NCI-H510A (cell line): Measurements from ENCODE around the gene CDC25C.
A peak's percentile ranks its signal among the peaks of the same experiment; 100 is the strongest.
"Not testable (repeated sequence)": the region's sequence is repeated elsewhere in the genome, so short reads cannot be mapped to it uniquely, and the experiment has no call there.

Experiments used
- DNase-seq: peaks from one replicate; lab custom pipeline; 2025; lab: John Stamatoyannopoulos, UW

The CDC25C gene

DNA sequence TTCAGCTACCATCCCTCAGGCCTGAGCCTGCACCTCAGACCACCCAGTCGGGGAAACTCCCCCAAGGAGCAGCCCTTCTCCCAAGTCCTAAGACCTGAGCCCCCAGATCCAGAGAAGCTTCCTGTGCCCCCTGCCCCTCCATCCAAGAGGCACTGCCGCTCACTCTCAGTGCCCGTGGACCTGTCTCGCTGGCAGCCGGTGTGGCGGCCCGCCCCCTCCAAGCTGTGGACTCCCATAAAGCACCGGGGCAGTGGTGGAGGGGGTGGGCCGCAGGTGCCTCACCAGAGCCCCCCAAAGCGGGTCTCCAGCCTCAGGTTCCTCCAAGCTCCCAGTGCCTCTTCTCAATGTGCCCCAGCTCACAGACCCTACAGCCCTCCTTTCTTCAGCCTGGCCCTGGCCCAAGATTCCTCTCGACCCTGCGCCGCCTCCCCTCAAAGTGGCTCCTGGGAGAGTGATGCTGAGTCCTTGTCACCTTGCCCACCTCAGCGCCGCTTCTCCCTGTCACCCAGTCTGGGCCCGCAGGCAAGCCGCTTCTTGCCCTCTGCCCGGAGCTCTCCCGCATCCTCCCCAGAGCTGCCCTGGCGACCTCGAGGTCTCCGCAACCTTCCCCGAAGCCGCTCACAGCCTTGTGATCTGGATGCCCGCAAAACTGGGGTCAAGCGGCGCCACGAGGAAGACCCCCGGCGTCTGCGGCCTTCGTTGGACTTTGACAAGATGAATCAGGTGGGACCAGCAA is 13.5 kb upstream of the CDC25C start:
- DNase-seq, result no peak

- DNase-seq, result no peak
Observed at GRCh38 chr5:138340008-138340407, 8.4 kb upstream of the CDC25C start.

DNA sequence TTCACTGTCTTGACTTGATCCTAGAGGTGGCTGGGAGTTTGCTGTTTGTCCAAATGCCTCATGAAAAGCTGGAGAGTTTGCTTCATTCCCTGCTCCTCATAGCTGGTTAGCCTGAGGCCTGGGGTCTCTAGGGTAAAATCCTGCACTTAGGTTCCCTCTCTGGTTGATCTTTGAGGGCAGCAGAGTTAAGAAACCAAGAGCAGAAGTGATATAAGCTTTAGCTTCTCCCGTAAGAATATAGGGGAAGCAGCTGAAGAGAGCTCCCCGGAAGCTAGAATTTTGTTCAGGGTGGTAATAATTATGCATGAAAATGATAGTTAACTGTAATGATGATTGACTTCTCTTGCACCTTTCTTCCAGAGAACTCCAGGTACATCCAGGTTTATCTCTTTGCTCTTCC is 7.9 kb upstream of the CDC25C start:
- no peak for DNase-seq

GRCh38 chr5:138339091-138339456 is 7.5 kb upstream of the CDC25C start:
- no peak for DNase-seq

GRCh38 chr5:138338411-138339090 is 6.9 kb upstream of the CDC25C start:
- no peak for DNase-seq

DNA sequence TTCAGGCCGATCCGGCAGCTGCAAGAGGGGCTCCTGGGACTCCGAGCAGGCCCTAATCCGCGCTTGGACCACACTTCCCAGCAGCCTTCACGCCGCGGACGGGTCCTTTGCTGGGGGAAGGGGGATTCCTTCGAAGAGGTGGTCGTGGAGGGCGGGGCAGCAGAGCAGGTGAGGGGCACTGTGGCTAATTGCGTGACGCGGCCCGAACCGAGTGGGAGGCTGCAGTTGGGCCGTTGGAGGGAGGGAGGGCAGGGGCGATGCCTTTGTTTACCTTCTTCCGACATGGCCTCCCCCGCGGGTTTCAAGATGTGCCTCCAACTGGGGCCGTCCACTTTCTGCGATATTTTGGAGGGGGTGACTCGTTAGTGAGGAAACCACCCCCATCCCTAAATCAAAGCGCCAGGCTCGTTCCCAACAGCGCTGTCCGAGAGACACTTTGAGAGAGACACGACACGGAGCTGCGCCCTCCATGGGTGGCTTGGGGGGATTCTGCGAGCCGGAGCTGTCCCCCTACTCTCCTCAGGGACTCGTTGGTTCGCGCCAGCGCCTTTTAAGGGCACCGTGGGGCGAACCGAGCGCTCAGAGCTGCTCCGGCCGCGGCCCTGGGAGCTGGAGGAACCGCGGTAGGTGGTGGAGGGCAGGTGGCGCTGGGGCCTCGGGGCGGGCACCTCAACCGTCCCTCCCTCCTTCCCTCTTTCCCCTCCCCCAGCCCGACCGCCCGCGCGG is 6.2 kb upstream of the CDC25C start, which contains the start of gene FAM53C:
FAM53C (plus strand) TSS at position 582 of the 726 bp plus-strand sequence. CDS start 3,070 bp downstream, outside the sequence.
- peak; percentile 73 for DNase-seq

- DNase-seq, result peak; percentile 60
Observed at GRCh38 chr5:138336952-138337684, 5.5 kb upstream of the CDC25C start.

DNA sequence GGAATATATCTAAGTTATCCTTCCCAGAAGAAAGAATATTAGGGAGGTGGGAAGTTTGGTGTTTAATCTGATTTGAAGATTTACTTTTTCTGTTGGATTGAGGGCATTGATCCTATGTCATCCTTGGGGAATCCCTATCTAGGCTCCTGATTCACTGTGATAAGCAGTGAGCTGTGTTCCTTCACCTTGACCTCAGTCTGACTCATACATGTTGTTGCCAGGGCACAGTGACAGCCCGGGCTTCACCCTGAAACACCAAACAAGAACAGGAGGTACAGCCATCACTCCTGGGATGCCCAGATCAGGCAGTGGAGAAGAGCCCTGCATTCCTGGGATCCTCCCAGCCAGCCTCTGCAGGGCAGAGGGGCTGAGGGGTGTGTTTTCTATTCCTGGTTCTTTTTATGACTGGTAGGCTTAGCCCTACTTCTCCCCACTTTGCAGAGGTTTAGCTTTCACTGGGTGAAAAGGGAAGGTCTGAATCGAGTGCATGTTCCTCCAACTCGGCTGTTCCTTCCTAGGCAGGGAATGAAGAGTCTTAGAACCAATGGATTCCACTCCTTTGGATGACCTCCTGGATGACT is 3.4 kb upstream of the CDC25C start:
- no peak for DNase-seq

DNA sequence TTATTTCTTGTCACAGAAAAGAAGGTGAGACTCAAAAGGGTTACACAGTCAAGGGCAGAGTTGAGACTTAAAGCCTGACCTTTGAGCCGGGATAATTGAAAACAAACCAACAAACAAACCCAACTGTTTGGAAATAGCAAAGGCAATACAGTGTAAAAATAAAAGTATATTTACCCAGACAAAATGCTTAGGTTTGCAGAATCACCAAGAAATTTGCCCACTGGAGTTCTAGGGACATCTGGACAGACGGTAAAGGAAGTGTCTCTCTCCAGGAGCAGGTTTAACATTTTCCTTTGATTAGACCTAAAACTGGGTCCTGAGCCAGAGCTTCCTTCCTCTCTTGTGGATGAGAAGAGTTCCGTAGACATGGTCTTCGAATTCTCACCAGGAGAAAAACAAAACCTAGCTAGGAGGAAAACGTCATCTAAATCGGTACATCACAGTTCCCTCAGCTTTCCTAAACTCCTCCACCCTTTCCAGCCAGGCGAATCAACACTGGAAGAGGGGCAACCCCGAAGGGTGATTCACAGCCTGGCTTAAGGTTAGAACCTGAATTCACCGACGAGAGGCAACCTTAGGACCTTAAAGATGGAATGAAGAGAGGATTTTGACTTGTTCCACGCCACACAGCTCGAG is 673 bp downstream of the CDC25C start:
- DNase-seq, result no peak

DNA sequence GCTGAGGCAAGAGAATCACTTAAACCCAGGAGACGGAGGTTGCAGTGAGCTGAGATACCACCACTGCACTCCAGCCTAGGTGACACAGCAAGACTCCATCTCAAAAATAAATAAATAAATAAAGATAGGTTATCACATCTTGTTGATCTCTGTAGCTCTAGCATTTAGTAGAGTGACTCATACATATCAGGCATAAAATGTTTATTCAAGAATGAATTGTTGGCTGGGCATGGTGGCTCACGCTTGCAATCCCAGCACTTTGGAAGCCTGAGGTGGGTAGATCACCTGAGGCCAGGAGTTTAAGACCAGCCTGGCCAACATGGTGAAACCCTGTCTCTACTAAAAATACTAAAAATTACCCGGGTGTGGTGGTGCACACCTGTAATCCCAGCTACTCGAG is 13.4 kb downstream of the CDC25C start:
- DNase-seq, result not testable (repeated sequence)

DNA sequence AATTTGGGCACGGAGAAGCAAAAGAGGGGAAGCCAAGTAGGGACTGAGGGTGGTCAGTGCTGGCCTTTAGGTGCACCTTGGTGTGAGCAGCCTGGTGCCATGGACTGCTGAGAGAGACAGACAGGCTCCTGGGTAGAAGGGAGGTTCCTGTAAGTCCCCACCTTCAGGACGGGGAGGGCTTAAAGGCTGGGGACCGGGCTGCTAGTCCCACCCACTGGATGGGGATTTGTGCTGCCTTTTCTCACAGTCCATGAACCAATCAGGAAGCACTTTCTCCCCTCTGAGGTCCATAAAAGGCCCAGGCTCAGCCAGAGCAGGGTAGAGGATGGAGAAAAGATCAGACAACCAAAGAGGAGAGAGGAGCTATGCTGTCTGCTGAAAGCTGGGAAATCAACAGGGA is 15.2 kb downstream of the CDC25C start:
- DNase-seq, result no peak

GRCh38 chr5:138315751-138316278 is 15.8 kb downstream of the CDC25C start:
- no peak for DNase-seq

DNA sequence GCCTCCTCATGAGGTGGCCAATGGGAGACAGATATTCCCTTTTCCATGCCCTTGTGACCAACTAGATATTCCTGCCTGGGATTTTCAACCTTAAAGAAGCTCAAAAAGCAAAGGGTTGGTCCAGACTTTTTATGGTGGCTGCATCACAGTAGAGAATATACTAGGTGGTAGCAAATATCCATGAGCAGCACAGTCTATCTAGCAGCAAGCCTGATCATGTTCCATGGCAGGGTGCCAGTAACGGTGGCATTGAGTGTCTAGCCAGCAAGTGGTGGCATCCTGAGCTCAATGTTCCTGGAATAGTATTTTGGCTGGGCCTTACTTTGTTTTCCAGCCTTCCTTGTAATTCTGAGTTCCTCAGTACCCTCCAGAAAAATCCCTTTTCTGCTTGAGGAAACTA is 25.8 kb downstream of the CDC25C start:
- DNase-seq, result peak; percentile 10

GRCh38 chr5:138303372-138303771 is 28.2 kb downstream of the CDC25C start:
- DNase-seq, result no peak

DNA sequence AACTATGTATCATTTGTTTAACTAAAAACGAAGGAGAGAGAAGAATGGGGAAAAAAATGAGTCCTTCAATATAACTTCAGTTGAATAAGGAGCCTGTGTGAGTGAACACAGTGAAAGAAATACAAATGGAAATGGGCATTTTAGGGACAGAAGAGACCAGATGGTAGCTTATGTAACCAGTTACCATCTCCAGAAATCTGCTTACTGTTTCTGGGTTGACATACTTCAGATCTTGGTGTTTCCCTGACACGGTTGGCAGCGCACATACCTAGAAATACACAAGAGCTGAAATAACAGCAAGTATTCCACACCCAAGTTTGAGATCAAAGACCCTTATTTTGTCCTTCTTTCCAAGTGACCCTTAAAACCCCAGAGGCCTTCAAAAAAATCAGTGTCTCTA is 42.3 kb downstream of the CDC25C start:
- no peak for DNase-seq

GRCh38 chr5:138287246-138287645 is 44.4 kb downstream of the CDC25C start:
- no peak for DNase-seq

GRCh38 chr5:138282920-138283742 is 48.5 kb downstream of the CDC25C start:
- no peak for DNase-seq

DNA sequence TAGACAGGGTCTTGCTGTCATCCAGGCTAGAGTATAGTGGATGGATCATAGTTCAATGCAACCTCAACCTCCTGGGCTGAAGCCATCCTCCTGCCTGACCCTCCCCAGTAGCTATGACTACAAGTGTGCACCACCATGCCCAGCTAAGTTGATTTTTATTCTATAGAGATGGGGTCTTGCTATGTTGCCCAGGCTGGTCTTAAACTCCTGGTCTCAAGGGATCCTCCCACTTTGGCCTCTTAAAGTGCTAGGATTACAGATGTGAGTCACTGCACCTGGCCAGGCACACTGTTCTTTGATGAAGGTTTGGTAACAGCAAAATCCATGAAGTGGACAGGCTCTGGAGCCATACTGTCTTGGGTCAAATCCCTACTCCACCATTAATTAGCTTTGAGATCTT is 50.7 kb downstream of the CDC25C start:
- DNase-seq, result no peak

- peak; percentile 81 for DNase-seq
Observed at GRCh38 chr5:138276402-138277054, 55.1 kb downstream of the CDC25C start.

- DNase-seq, result no peak
Observed at GRCh38 chr5:138275895-138276294, 55.7 kb downstream of the CDC25C start.
